HG02870 (cell line): ENCODE measurements around the gene SPATA6L.

Experiments
- ATAC-seq: cut with Tn5 transposase; IDR thresholded peaks from one replicate; pipeline ENCODE4 v1.9.1; 2021; ENCODE audit warnings: mild to moderate bottlenecking, moderate library complexity; ENCODE audit not compliant: unreplicated experiment

SPATA6L gene, protein sequence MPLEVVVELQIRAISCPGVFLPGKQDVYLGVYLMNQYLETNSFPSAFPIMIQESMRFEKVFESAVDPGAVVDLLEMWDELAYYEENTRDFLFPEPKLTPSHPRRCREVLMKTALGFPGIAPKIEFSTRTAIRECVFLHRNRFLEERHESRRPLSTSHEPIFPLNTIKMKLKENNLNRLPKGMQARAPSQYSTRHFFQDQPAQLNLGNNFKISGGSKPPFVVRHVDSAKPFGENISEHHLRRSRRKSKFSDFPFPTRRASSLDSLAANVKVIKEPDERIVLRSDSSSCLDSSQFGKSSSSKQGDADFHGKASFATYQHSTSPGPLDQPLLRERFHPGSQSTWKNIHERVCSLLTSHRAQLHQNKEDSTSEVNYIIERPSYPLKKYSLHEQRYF

DNA sequence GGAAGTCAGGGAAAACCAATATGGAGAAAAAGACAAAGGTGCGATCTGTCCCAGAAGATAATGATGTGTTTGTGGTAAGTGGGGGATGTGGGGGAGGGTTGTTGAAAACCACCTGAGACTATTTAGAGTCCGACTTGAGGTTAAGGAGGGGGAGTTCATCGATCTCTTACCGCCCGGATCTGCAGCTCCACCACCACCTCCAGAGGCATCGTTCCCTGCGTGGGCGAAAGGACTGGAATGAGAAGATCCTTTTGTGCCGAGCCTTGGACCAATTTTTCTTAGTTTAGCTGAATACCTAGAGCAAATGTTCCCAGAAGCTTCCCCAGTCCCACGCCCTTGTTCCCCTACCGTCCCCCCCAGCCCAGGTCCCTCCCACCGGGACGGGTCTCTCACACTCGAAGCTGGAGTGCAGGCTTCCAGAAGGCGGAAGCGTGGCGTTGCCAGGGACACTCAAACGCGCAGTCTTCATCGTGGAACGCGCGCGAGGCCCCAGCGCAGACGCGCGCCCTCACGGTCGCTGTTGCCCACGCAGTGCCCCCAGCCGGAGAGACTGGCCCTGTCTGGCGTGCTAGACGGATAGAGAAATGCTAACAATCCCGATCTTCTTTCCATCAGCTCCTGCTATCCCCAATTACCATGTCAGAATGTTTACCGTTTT lies at the start of gene SPATA6L:
Gene SPATA6L (minus strand): TSS at position 439 of the 658 bp plus-strand sequence. CDS start 230 bp downstream, at position 209.
- no peak for ATAC-seq

DNA sequence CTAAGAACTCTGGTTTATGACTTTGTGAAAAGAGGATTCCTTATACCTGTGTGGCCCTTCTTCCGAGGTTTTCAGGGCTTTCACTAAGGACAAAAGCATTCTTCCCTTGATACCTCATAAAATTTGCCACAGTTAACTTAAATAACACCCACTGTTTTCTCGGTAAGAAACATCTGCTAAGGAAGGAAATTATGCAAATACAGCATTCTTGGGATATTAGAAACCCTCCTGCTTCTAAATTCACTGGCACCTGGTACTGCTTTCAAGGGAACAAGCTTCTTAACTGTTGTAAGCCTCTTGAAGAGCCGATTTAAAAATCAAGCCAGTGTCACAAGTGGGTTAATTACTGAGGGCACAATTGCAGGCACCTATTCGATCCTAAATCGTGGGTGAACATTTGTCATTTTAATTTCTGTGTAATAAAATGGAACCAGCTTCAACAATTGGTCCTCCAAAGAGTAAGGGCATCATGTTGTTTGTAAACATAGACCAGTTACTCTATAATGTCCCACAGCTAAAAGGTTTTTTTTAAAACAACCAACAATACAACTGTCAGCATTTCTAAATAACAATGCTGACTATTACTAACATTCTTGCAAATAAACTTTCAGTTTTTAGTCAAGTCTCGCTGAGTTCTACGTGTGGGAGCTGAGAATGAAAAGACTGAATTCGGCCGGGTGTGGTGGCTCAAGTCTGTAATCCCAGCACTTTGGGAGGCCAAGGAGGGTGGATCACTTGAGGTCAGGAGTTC lies 48.2 kb upstream of the SPATA6L start:
- ATAC-seq, result no peak

DNA sequence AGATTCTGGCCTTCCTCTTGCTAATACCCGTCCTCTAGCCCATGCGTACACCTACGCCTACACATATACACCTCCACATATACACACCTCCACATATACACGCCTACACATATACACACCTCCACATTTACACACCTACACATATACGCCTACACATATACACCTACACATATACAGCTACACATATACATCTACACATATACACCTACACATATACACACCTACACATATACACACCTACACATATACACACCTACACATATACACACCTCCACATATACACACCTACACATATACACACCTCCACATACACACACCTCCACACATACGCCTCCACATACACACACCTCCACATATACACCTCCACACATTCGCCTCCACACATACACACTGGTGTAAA lies 47.6 kb upstream of the SPATA6L start:
- ATAC-seq, result no peak

DNA sequence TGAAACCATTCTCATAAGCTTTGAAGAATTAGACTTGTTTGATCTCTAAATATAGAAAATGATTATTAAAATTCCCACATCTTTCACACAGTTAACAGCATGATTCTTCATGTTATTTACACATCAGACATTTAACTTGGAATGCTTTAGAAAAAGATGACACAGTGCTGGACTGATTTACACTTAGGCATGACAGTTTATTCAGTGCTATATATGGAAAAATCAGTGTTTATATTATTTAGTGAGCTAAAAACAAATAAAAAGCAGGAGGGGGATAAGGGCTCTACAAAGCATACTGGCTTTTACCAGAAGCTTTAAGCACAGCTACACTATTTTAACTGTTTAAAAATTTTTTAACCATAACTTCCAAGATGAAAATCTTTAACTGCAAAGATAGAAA lies 43.1 kb upstream of the SPATA6L start:
- no peak for ATAC-seq

DNA sequence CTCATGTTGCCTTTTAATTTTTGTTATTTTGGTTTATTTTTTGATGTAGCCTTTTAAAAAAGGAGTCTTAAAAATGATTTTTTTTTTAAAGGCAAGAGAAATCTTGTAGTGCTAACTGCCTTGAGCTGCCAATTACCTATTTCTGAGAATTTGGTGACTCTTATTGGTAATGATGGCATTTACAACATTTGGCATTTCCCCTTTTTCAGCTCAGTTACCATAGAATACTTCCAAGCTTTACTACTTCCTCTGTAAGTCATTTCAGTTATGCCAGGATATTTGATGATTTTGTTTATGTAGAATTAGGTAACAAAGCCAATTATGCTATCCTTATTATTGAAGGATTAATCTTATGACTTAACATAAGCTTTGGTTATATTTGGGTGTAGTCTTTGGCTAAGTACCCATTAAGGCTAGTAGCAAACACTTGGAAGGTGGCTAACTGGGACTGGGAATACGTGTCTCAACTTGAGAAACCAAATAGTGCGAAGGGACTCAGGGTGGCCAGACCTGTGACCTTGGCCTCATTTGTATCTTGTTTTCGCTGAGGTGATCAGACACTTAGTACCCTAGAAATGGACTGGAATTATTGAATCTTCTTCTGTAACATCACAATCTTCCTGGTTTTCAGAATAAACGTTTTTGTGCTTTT lies 40.8 kb upstream of the SPATA6L start:
- no peak for ATAC-seq

DNA sequence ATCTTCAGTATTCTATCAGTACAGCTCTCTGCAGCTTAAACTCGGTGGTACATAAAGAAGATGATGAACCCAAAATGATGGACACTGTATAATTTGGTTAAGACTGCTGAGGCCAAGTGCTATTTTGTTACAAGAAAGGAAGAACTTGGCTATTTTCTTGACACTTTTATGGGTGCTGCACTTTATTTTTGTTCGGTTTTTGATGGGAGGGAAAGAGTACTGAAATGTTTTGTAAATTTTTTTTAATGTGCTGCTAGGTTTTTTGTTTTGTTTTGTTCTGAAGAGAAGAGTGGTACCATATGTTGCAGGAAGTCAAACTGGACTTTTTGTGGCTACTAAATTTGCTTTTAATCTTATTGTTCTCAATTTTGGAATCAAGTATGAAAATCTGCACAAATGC lies 39.7 kb upstream of the SPATA6L start:
- no peak for ATAC-seq

DNA sequence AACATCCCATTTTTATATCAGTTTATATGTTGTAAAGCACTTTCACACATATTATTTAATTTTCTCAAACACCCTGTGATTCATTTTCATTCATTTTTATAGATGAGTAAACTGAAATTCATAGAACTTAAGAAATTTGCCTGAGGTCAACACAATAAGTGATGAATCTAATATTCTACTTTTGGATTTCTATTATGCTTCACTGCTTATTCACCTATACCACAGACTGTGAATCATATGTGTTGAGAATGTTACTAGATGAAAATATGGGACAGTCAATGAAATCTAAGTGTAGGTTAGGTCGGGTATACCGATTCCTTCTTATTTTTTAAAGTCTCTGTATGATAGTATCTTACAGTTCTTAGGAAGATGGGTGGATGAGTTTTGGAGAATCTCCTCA lies 37.8 kb upstream of the SPATA6L start:
- ATAC-seq, result no peak

DNA sequence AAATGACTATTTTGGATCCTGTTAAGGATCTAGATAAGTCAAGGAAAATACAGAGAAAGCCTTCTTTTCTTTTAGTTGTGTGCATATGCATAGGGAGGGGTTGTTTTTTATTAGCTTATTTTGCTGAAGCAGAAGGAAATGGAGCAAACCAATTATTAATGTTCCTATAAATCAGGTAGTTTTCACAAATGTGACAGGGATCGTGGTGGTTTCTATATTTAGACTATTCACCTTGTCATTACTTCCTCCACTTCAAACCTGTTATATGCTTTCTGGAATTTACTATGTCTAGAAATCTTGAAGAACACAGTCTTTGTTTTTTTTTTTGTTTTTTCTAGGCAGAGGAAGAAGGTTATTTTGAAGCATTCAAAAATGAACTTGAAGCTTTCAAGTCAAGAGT lies 35.2 kb upstream of the SPATA6L start:
- ATAC-seq, result no peak

DNA sequence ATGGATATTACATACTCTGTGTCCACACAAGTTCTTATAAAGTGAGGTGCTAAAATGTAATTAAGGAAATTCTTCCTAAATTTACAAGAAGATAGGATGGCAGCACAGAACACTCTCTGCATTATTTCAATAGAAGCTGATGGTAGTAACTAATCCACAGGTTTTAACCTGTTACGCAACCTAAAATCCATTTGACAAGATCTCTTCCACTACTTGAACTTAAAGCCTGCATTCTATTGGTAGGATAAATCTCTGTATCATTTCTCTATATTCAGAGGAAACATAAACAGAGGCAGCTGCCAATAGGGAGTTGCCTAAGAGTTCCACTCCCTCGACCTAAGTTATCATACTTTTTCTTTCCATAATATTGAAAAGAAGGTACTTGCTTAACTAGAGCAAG lies 34.7 kb upstream of the SPATA6L start:
- ATAC-seq, result no peak

DNA sequence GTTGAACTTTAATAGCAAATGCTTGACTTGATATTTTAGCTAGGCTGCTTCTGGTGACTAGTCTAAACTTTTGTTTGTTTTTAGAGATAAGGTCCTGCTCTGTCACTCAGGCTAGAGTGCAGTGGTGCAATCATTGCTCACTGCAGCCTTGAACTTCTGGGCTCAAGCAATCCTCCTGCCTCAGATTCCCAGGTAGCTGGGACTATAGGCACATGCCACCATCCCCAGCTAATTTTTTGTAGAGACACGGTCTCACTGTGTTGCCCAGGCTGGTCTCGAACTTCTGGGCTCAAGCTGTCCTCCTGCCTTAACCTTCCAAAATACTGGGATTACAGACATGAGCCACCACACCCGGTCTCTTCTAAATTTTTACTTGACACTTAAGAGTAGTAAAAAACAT lies 33.8 kb upstream of the SPATA6L start:
- no peak for ATAC-seq

DNA sequence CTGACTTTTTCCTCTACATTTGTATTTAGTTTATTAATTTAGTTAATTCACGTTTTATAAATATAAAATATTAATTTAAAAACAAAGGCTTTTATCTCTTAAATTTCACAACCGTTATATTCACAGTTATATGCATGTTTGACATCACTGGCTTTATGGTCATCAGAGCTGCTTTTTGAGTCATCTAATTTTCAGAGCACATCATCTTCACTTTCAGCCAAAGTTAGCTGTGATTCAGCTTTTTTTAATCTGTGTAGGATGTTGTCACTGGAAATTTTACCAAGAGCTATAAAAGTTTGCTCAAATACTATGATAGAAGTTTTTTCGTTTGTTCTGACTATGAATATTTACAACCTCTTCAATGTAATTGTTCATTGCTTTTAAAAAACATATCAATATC lies 25.5 kb upstream of the SPATA6L start:
- no peak for ATAC-seq

DNA sequence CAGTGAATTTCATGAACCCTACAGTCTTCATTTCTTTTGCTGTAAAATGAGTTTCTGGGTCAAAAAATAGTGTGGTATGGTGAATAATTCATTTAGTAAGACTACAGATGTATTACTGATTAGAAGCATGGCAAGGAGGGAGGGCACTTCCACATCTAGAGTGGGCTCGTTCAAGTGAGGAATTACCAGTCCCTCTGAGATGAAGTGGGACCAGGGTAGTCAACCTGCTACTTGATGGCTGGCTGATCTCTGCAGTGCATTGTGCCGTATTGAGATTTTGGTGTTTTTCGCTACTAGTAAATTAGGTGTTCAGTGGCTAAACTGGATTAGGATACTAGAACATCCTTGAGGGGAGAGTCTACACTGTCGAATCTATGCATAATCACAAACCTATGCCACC lies 23.9 kb upstream of the SPATA6L start:
- ATAC-seq, result peak; percentile 55

DNA sequence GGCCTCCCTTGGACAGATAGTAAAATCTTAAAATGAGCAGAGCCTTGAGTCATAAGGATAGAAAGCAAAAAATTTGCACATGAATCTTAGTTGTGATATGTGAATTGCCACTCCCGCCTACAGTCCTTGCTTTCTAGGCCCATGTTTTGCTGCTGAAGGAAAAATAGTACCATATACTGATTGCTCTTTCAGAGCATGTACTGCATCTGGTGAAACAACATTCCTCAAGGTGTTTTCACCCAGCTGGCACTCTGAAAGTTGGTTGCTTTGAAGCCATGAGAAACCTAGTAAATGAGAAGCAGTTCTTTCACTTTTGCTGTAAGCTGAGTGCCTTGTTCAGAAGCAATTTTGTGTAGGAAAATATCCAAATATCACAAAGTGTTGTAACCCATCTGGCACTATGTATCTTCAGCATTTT lies 23.4 kb upstream of the SPATA6L start:
- ATAC-seq, result peak; percentile 65

DNA sequence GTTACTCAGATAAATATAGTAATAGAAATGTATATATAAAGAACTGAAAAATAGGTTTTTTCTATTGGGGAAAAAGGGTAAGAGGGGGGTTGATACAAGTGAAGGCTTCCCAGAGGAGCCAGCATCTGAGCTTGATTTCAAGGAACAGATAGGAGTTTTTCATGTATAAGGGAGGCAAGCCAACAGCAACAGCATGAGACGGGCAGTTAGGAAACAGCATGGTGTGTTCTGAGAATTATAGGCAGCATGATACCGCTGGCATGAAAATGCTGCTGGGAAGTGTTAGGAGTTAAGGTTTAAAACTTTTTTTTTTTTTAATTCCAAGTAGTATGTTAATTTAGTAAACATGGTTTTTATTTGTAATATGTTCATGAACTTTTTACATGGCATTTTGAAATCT lies 22.7 kb upstream of the SPATA6L start:
- no peak for ATAC-seq

DNA sequence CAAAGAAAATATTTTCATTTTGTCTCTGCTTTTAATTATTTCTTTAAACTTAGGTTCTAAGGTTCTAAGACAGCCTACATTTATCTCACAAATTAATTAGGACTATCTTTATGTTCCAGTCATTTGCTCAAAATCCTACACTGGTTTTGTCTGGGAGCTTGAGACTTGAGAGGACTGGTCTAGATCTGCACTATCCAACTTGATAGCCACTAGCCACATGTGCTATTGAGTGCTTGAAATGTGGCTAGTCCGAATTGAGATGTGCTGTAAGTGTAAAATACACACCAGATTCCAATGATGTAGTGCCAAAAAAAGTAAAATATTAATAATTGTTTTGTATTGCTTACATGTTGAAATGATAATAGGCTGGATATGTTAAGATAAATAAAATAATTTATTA lies 20.3 kb upstream of the SPATA6L start:
- no peak for ATAC-seq

DNA sequence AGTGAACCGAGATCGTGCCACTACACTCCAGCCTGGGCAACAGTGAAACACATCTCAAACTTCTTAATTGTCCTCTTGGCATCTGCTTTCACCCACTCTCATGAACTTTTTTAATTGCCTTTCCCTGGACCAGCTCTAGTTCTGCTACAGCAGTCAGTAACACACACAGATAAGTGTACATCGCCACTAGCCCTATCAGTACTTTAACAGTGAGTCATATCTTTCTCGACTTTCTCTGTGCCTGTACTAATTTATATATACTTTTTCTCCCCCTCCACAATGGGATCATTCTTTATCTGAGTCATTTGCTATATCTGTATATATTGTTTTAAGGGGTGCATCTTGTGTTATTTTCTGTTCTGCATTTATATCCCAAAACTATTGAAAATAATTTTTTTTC lies 19.8 kb upstream of the SPATA6L start:
- peak; percentile 50 for ATAC-seq

DNA sequence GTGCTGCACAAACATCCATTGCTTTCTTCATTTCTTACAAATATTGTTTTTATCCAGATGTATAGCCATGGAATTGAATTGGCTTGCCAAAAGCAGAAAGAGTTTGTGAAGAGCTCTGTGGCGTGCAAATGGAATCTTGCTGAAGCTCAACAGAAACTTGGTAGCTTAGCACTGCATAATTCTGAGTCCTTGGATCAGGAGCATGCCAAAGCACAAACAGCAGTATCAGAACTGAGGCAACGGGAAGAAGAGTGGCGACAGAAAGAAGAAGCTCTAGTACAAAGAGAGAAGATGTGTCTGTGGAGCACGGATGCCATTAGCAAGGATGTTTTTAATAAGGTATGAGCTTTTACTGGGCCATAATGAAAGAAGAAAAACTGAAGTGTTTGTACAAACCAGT lies 18.5 kb upstream of the SPATA6L start:
- ATAC-seq, result no peak

DNA sequence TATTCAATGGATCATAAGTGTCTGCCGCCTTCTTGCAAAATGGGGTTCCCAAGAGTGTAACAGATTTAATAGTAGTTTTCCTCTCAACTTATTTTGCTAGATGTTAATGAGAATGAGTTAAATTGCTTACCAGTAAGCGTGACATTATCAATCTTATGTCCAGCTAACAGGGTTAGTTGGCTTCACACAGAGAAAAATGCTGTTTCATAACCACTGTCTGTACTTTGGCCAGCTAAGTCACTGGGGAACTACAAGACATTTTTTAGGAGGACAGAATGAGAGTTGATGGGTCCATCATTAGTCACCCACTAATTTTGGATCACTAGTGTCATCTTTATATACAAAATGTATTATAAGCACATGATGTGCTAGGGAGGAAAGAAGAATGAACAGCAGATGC lies 14.5 kb upstream of the SPATA6L start:
- no peak for ATAC-seq

DNA sequence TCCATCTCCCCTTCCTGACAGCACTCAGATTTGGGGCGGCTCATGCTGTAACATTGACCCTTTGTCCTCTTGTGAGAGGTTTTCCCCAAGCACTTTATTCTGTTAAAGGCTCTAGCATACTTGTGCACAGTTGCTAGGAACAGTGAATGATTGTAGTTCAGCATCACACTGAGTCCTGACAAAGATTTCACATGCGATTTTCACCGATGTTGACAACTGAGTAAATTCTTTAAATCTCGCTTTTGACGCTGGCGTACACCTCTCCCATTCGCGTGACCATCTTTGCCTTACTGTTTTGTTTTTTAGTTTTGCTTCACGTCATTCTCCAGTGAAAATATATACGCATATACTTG lies 13.9 kb upstream of the SPATA6L start:
- ATAC-seq, result no peak

DNA sequence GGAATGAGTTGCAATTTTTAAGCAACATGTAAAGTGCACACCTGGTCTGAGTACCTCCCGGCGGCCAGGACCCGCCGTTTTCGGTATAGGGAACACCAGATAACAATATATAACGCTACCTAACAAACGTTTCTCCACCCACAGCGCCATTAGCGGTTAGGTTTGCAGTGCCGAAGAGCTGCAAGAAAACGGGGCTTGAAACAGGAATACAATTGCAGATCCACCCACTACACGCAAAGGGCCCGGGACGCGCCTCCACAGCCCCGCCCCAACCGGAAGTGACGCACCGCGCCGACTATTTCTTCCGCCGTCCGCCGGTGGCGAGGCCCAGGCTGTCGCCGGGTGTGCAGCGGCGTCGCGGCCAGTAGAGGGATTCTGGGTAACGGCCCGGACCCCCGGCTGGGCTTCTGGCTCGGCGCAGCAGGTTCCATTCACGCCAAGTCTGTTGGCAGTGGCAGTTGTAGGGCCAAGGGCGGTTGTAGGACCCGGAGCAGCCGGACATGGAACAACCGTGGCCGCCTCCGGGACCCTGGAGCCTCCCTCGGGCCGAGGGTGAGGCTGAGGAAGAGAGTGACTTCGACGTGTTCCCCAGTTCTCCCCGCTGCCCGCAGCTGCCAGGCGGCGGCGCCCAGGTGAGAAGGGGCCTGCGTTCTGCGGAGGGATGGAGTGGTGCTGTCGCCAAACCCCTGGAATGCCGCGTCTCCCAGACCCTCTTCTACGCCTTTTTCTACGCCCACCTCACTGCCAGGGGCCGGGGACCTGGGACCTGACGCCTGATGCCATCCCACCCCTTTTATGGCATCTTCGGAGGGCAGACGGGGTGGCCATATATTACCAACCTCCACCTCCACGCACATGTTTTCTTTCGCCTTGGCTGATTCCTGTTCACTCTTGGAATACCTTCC lies 13.2 kb upstream of the SPATA6L start, which contains the start of gene CDC37L1:
Gene CDC37L1 (plus strand): TSS at position 302 of the 905 bp plus-strand sequence. CDS start 199 bp downstream, at position 501.
- peak; percentile 97 for ATAC-seq
